Cardiac muscle cell (in vitro differentiated cells and primary cell): ENCODE data around the gene PTPN14. TPM values are rescaled to one million over a fixed set of nuclear protein-coding genes. Genes with fewer than 3 reads are reported as not detected.

ENCODE experiments used
- DNase-seq, 2 donors: peaks; one replicate each; pipeline versions ENCODE4 v3.0.0 to v3.0.0-alpha.2; 2010 to 2017; ENCODE audit warnings: low read depth in 1 of 2, low spot score in 1 of 2
- H3K27ac ChIP-seq: fragments of 200-600 bp; sonication (generic); 2 replicates; pipeline ENCODE4 v1.5.1; 2016
- H3K27me3 ChIP-seq: fragments of 200-600 bp; sonication (generic); 2 replicates; pipeline ENCODE4 v1.6.0; 2016; ENCODE audit warnings: control low read depth
- H3K36me3 ChIP-seq: fragments of 200-600 bp; sonication (generic); 2 replicates; pipeline ENCODE4 v1.5.1; 2016; ENCODE audit warnings: control low read depth
- H3K4me1 ChIP-seq: fragments of 200-600 bp; sonication (generic); 2 replicates; pipeline ENCODE4 v1.8.1; 2017; ENCODE audit warnings: low read depth, mild to moderate bottlenecking, mixed run types
- H3K4me3 ChIP-seq: fragments of 200-600 bp; sonication (generic); 2 replicates; pipeline ENCODE4 v1.5.1; 2016; ENCODE audit warnings: mild to moderate bottlenecking
- H3K9me3 ChIP-seq: fragments of 200-600 bp; sonication (generic); 2 replicates; pipeline ENCODE4 v1.5.1; 2017; ENCODE audit warnings: low read depth, mild to moderate bottlenecking, control low read depth
- polyA plus RNA-seq: library from polyadenylated mRNA; unstranded; fragments of >200 nt; fragmentation: Nextera tagmentation; extraction: Ambion mirVana; gene quantifications from 2 replicates; pipeline ENCODE4 v1.2.1, GENCODE V29; 2016
- total RNA-seq: library from RNA; depleted of rRNA; stranded (reverse); fragments of >200 nt; gene quantifications from 2 replicates; pipeline ENCODE4 v1.2.3, GENCODE V29; 2016
- TF ChIP-seq, protein P1 (sequence below): IDR thresholded peaks from 2 replicates; pipeline ENCODE4 v1.5.1; 2012; ENCODE audit warnings: low read depth, mild to moderate bottlenecking, low read length

PTPN14 gene
- total and polyA plus RNA-seq, 2 experiments from 2014 or later = 4.6 to 5.4 TPM

DNA sequence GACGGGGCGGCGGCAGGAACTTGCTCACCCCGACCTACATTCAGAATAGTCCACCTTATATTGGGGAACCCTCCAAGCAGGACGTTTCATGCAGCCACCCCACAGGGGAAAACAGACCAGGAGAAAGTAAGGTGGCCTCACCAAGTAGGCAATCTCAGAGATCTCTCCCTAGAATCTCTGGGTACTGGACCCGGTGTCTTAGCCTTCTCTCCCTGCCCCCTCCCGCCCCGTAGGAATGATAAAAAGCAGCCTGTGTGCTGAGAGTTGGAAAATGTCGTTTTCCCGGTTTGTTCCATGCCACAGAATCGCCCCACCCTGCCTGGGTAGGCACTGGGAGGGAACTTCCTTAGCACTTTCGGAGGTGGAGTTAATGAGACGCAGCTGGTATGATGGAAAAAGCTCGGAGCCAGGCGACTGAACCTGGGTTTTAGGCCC is 789 bp upstream of the PTPN14 start:
- Histone ChIP-seq H3K36me3 (no peaks in the 10 kb centered on the region), H3K27ac (peak overlapping the region; percentile 99), H3K4me3 (peak overlapping the region; percentile 70), H3K4me1 (peaks cover 6% of the 10 kb centered on the region), H3K27me3 (peaks cover 6% of the 10 kb centered on the region), H3K9me3 (no peaks in the 10 kb centered on the region)
- TF ChIP-seq, protein P1, sequence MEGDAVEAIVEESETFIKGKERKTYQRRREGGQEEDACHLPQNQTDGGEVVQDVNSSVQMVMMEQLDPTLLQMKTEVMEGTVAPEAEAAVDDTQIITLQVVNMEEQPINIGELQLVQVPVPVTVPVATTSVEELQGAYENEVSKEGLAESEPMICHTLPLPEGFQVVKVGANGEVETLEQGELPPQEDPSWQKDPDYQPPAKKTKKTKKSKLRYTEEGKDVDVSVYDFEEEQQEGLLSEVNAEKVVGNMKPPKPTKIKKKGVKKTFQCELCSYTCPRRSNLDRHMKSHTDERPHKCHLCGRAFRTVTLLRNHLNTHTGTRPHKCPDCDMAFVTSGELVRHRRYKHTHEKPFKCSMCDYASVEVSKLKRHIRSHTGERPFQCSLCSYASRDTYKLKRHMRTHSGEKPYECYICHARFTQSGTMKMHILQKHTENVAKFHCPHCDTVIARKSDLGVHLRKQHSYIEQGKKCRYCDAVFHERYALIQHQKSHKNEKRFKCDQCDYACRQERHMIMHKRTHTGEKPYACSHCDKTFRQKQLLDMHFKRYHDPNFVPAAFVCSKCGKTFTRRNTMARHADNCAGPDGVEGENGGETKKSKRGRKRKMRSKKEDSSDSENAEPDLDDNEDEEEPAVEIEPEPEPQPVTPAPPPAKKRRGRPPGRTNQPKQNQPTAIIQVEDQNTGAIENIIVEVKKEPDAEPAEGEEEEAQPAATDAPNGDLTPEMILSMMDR = no peak
- peak; percentile 56 to 81 for DNase-seq

DNA sequence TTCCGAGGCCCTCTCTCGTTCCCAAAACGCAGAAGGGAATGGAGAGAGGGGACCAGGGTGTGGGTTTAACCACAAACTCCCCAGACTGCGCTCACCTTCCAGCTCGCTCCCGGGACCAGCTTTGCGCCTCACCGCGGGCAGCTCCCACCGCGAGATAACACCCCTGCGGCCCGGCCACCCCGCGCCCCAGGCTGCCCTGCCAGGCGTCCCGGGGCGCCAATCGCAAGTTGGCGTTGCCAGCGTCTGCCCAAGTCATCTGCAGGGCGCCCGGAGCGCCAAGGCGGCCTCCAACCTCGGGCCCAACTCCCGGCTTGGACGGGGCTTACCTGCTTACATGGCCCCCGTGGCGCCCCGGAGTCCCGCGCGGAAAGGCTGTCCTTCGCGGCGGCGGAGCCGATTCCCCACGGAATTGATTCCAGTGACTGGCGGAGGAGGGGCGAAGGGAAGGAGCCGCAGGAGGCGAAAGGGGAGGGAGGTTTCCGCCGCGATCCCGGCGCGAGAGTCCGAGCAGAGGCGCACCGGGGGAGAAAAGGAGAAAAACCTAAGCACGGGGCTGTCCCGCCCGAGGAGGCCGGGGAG is 456 bp downstream of the PTPN14 start:
- peak overlapping the region; percentile 99 for H3K27ac ChIP-seq

DNA sequence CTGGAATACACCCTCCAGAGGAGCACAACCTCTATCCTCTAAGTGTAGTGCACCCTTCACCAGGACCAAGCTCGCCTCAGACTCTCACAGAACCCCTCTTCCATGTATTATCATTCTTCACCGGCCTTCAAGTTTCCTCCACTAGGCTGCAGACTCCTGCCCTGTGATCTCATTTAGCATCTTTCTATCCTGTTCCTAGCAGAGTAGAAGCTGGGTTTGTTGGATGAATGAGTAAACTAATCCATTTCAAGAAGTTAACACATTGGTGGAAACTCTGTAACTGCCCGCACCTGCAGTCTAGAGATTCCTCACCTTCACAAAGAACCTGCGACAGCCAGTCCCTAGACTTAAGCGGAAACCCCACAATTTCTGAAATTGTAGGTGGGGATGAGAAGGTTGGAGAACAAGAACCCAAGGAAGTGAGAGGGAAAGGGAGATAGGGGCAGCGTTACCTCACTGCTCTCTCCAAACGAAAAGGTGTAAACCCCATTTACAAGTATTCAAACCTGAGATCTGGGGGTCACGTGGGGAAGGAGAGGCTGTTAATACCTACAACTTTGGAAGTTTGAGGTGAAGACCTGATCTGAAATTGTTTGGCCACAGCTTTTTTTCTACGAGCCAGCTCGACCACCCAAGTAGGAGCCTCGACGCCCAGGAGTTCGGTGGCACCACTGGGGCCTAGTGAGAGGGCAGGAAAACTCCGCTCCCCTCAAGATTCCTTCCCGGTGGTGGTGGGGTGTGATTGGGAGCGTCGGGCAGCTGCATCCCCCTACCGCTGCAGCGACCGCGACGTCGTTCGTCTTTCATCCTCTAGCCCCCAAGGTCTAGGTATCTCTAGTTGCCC is 1.2 kb downstream of the PTPN14 start:
- DNase-seq = peak in 1 of 2 donors; percentile 41
- H3K27ac ChIP-seq = no peak overlapping the region
- no peaks in the 10 kb centered on the region for H3K36me3 ChIP-seq
- TF ChIP-seq, protein P1 = peak; percentile 25
- H3K4me1 ChIP-seq = peaks cover 6% of the 10 kb centered on the region
- peak overlapping the region; percentile 70 for H3K4me3 ChIP-seq
- peaks cover 14% of the 10 kb centered on the region for H3K27me3 ChIP-seq
- H3K9me3 ChIP-seq = no peaks in the 10 kb centered on the region

More for the DNA sequence above, 456 bp downstream of the PTPN14 start:
- H3K9me3 ChIP-seq = no peaks in the 10 kb centered on the region
- peak overlapping the region; percentile 70 for H3K4me3 ChIP-seq
- H3K36me3 ChIP-seq = no peaks in the 10 kb centered on the region
- peaks cover 6% of the 10 kb centered on the region for H3K4me1 ChIP-seq
- H3K27me3 ChIP-seq = peaks cover 9% of the 10 kb centered on the region
- TF ChIP-seq, protein P1 = no peak
- peak in 1 of 2 donors; percentile 55 for DNase-seq

DNA sequence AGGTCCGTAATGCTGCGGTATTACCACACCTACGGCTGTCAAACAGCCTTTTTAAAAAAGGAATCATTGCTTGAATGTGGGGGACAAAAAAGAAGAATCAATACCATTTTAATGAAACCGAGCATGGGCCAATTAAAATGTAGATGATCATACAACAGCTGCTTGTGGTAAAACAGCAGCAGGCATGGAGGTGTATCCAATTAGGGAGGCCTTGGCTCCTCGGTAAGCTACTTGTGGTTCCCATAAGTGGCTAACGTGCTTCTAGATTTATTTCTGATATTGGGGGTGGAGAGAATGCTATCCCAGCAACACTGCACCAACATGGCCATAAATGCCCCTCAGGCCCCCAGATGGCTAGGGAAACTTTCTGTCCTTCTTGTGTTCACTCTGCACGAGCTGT is 1.8 kb downstream of the PTPN14 start:
- Histone ChIP-seq H3K36me3 (no peaks in the 10 kb centered on the region), H3K27me3 (peaks cover 14% of the 10 kb centered on the region), H3K27ac (no peak overlapping the region), H3K4me1 (peaks cover 6% of the 10 kb centered on the region), H3K4me3 (no peak overlapping the region), H3K9me3 (no peaks in the 10 kb centered on the region)
- no peak for DNase-seq
- TF ChIP-seq, protein P1 = no peak

DNA sequence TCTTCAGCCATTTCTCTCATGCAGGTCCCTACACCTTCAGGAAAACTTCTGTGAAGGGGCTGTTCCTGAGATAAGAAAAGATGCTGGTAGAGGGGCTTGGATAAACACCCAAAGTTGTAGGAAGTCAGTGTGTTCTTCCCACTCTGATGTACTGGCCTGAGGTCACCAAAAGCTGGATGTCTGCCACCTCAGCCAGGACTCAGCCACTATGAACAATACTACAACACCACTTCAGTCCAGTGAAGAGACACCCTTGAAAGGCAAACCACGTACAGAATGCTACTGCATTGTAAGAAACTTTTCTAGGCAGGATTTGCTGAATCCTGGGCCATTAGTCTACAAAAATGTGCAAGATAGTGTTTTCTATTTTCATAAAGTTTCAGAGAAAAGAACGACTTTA is 2.4 kb downstream of the PTPN14 start:
- Histone ChIP-seq H3K27ac (no peak overlapping the region), H3K36me3 (no peaks in the 10 kb centered on the region), H3K27me3 (peaks cover 15% of the 10 kb centered on the region), H3K4me1 (peaks cover 6% of the 10 kb centered on the region), H3K4me3 (no peak overlapping the region), H3K9me3 (no peaks in the 10 kb centered on the region)
- DNase-seq = peak; percentile 49
- TF ChIP-seq, protein P1 = no peak
